ENCODE measurements around the gene CALN1.

DNA sequence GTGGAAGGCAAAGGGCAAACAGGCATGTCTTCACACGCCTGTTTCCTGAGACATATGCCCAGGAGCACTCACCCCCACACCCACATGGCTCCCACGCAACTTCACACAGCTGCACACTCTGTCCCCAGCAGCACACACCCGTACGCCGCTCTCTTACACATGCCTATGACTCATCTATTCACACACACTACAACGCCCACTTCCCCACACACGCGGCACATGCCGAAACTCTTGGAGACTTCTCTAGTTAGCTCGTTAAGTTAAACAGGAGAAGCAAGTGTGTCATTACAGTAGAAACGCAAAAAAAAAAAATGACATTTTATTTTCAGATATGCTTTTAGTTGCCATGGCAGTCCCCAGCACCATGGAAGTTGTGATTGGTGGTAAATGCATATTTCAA, 6.7 kb downstream of the CALN1 start:
- TF ChIP-seq, protein P1, sequence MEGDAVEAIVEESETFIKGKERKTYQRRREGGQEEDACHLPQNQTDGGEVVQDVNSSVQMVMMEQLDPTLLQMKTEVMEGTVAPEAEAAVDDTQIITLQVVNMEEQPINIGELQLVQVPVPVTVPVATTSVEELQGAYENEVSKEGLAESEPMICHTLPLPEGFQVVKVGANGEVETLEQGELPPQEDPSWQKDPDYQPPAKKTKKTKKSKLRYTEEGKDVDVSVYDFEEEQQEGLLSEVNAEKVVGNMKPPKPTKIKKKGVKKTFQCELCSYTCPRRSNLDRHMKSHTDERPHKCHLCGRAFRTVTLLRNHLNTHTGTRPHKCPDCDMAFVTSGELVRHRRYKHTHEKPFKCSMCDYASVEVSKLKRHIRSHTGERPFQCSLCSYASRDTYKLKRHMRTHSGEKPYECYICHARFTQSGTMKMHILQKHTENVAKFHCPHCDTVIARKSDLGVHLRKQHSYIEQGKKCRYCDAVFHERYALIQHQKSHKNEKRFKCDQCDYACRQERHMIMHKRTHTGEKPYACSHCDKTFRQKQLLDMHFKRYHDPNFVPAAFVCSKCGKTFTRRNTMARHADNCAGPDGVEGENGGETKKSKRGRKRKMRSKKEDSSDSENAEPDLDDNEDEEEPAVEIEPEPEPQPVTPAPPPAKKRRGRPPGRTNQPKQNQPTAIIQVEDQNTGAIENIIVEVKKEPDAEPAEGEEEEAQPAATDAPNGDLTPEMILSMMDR (IDR thresholded peaks at IDR 0.05), result no peak
- TF ChIP-seq POLR2A (IDR thresholded peaks at IDR 0.05), result no peak
